Lower leg skin (tissue), 3 donors: ENCODE results near the gene NTN4.

ENCODE experiments used
- CTCF ChIP-seq, 3 donors: fragments of 450-650 bp; IDR thresholded peaks; one replicate each; pipeline ENCODE4 v1.5.1; 2016; ENCODE audit warnings: antibody characterized with exemption in 3 of 3, mild to moderate bottlenecking in 3 of 3, moderate library complexity in 2 of 3
- POLR2A ChIP-seq, 2 donors: fragments of 450-650 bp; IDR thresholded peaks; one replicate each; pipeline ENCODE4 v1.6.1; 2016 to 2017; ENCODE audit warnings: antibody characterized with exemption in 2 of 2, mild to moderate bottlenecking in 1 of 2, moderate library complexity in 1 of 2

GRCh38 chr12:95809000-95809680 is 18.6 kb upstream of the NTN4 start:
- no peak for TF ChIP-seq CTCF (IDR thresholded peaks at IDR 0.05)
- TF ChIP-seq POLR2A (IDR thresholded peaks at IDR 0.05), result no peak
